Activated T-helper 17 cell treated with anti-CD3 and anti-CD28 coated beads, Interleukin-2, amount 50 U/mL, for 72 hours (primary cell): ENCODE results near the gene SCAMP1. TPM values are rescaled to one million over a fixed set of nuclear protein-coding genes. Genes with fewer than 3 reads are reported as not detected.
A peak's percentile ranks its signal among the peaks of the same experiment; 100 is the strongest.
"Not testable (repeated sequence)": the region's sequence is repeated elsewhere in the genome, so short reads cannot be mapped to it uniquely, and the experiment has no call there.

Source experiments
- ATAC-seq: fragments of 150-1000 bp; cut with Tn5 transposase; replicated peaks from 2 replicates; pipeline ENCODE4 v1.10.0; 2021; ENCODE audit warnings: mild to moderate bottlenecking, moderate library complexity
- H3K27ac Mint-ChIP-seq: one replicate; pipeline ENCODE4 v1.8.0; 2022; ENCODE audit warnings: mixed read lengths
- H3K27me3 Mint-ChIP-seq: one replicate; pipeline ENCODE4 v1.8.0; 2022; ENCODE audit warnings: mixed read lengths
- H3K36me3 Mint-ChIP-seq: one replicate; pipeline ENCODE4 v1.8.0; 2022; ENCODE audit warnings: low read depth, mild to moderate bottlenecking, mixed read lengths
- H3K4me1 Mint-ChIP-seq: one replicate; pipeline ENCODE4 v1.8.0; 2022; ENCODE audit warnings: mixed read lengths
- H3K4me3 Mint-ChIP-seq: one replicate; pipeline ENCODE4 v1.8.0; 2022; ENCODE audit warnings: mild to moderate bottlenecking, mixed read lengths
- H3K9me3 Mint-ChIP-seq: one replicate; pipeline ENCODE4 v1.8.0; 2022; ENCODE audit warnings: mixed read lengths
- total RNA-seq, 2 donors: library from RNA; stranded (reverse); gene quantifications; one replicate each; pipeline ENCODE4 v1.2.3, GENCODE V29; 2022

Gene SCAMP1
- total RNA-seq, 2 donors from 2014 or later, result 10.6 to 20.8 TPM

GRCh38 chr5:78377718-78378105, 17.3 kb downstream of the SCAMP1 start:
- Mint-ChIP-seq H3K4me3 (no peak overlapping the region), H3K27ac (no peak overlapping the region), H3K9me3 (no peaks in the 10 kb centered on the region), H3K27me3 (no peaks in the 10 kb centered on the region), H3K4me1 (peaks cover 12% of the 10 kb centered on the region), H3K36me3 (no peaks in the 10 kb centered on the region)
- ATAC-seq, result no peak

DNA sequence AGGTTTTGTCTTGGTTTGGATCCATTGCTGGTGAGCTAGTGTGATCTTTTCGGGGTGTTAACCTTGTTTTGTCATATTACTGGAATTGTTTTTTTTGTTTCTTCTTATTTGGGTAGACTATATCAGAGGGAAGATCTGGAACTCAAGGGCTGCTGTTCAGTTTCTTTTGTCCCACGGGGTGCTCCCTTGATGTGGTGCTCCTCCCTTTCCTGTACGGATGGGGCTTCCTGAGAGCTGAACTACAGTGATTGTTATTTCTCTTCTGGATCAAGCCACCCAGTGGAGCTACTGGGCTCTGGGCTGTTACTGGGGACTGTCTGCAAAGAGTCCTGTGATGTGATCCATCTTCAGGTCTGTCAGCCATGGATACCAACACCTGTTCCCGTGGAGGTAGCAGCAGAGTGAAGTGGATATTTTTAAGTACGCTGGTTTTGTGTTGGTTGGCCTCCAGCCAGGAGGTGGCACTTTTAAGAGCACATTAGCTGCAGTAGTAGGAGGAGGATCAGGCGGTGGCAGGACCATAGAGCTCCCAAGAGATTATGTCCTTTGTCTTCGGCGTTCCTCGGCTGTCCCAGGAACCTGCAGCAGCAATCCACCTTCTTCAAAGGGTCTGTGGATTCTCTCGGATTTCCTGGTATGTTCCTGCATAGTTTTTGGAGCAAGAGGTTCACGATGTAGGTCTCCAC, 27.2 kb downstream of the SCAMP1 start:
- H3K4me3 Mint-ChIP-seq, result no peak overlapping the region
- H3K9me3 Mint-ChIP-seq, result peaks cover 22% of the 10 kb centered on the region
- peaks cover 29% of the 10 kb centered on the region for H3K36me3 Mint-ChIP-seq
- no peak overlapping the region for H3K27ac Mint-ChIP-seq
- no peak for ATAC-seq
- no peaks in the 10 kb centered on the region for H3K27me3 Mint-ChIP-seq
- H3K4me1 Mint-ChIP-seq, result peaks cover 9% of the 10 kb centered on the region

DNA sequence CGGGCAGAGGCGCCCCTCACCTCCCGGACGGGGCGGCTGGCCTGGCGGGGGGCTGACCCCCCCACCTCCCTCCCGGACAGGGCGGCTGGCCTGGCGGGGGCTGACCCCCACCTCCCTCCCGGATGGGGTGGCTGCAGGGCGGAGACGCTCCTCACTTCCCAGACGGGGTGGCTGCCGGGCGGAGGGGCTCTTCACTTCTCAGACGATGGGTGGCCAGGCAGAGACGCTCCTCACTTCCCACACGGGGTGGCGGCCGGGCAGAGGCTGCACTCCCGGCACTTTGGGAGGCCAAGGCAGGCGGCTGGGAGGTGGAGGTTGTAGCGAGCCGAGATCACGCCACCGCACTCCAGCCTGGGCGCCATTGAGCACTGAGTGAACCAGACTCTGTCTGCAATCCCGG, 30.9 kb downstream of the SCAMP1 start:
- H3K4me3 Mint-ChIP-seq, ATAC-seq, H3K27me3 Mint-ChIP-seq, H3K4me1 Mint-ChIP-seq, H3K27ac Mint-ChIP-seq: not testable (repeated sequence)
- Mint-ChIP-seq H3K9me3 (peaks cover 10% of the 10 kb centered on the region), H3K36me3 (peaks cover 22% of the 10 kb centered on the region)

DNA sequence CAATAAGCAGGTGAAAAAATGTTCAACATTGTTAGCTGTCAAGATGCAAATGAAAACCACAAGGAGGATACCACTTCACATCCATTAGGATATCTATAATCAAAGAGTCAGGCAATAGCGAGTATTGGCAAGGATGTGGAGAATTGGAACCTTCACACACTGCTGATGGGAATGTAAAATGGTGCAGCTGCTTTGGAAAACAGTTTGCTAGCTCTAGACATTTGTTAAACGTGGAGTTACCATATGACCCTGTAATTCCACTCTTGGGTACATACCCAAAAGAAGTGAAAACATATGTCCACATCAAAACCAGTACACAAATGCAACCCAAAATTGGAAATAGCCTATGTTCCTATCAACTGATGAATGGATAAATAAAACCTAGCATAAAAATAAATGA, 37.4 kb downstream of the SCAMP1 start:
- Mint-ChIP-seq H3K4me1 (peaks cover 22% of the 10 kb centered on the region), H3K27ac (no peak overlapping the region), H3K36me3 (no peaks in the 10 kb centered on the region), H3K9me3 (peaks cover 4% of the 10 kb centered on the region), H3K27me3 (no peaks in the 10 kb centered on the region), H3K4me3 (no peak overlapping the region)
- no peak for ATAC-seq

GRCh38 chr5:78399116-78399515, 38.7 kb downstream of the SCAMP1 start:
- H3K4me1 Mint-ChIP-seq, result peaks cover 22% of the 10 kb centered on the region
- H3K27ac Mint-ChIP-seq, result no peak overlapping the region
- H3K27me3 Mint-ChIP-seq, result no peaks in the 10 kb centered on the region
- no peaks in the 10 kb centered on the region for H3K36me3 Mint-ChIP-seq
- peaks cover 4% of the 10 kb centered on the region for H3K9me3 Mint-ChIP-seq
- ATAC-seq, result no peak
- H3K4me3 Mint-ChIP-seq, result no peak overlapping the region

DNA sequence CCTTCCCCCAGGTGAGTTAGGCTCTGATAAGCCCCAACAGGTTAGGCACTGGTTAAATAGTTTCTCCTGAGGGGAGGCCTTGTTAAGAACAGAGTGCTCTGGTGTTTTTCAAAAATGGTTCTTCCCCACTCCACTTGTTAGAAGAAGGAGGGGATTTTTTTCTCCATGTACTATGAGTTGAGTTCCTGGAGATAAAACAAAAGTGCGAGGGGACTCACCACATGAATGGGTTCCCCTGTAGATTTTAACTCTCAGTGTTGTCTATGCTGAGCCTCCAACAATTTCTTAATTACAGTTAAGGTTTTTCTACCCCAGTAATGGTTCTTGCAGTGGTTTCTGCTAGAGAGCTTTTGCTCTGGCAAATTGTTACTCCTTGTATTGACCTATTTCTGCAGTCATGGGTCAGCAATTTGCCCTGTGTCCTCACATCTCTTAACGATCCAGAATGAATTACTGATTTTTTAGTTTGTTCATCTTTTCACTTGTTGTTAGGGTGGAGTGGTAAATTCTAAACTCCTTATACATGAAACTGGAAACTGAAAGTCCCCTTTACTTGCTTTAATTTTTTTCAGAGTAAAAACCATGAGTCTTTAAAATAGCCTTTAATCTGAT, 44.4 kb downstream of the SCAMP1 start:
- peak; percentile 19 for ATAC-seq
- H3K27ac Mint-ChIP-seq, result no peak overlapping the region
- peaks cover 8% of the 10 kb centered on the region for H3K36me3 Mint-ChIP-seq
- H3K4me3 Mint-ChIP-seq, result peak overlapping the region; percentile 48
- H3K9me3 Mint-ChIP-seq, result peaks cover 4% of the 10 kb centered on the region
- H3K4me1 Mint-ChIP-seq, result peaks cover 50% of the 10 kb centered on the region
- H3K27me3 Mint-ChIP-seq, result no peaks in the 10 kb centered on the region

- Mint-ChIP-seq H3K4me1 (peaks cover 39% of the 10 kb centered on the region), H3K27ac (peak overlapping the region; percentile 73), H3K9me3 (no peaks in the 10 kb centered on the region), H3K4me3 (peak overlapping the region; percentile 48), H3K27me3 (no peaks in the 10 kb centered on the region), H3K36me3 (peaks cover 8% of the 10 kb centered on the region)
- ATAC-seq, result peak; percentile 92
These were observed 45.7 kb downstream of the SCAMP1 start for GRCh38 chr5:78405829-78406750.

DNA sequence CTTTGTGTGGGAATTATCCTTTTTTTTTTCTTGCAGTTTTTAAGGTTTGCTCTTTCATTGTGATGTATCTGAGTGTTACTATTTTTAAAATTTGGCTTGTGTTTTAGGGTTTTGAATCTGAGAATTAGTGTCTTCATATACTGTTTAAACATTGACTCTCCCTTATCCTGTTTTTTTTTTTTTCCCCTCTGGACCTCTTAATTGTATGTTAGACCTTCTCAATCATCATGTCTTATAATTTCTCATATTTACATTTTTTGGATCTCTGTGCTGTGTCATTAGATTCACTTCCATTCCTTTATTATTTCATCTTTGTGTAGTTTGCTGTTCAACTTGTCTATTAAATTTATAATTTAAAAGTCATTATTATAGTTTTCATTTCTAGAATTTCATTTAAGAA, 47.0 kb downstream of the SCAMP1 start:
- Mint-ChIP-seq H3K36me3 (peaks cover 8% of the 10 kb centered on the region), H3K4me1 (peaks cover 37% of the 10 kb centered on the region), H3K9me3 (no peaks in the 10 kb centered on the region), H3K4me3 (no peak overlapping the region), H3K27ac (no peak overlapping the region), H3K27me3 (no peaks in the 10 kb centered on the region)
- no peak for ATAC-seq

GRCh38 chr5:78411586-78411985, 51.2 kb downstream of the SCAMP1 start:
- Mint-ChIP-seq H3K9me3 (no peaks in the 10 kb centered on the region), H3K27me3 (no peaks in the 10 kb centered on the region), H3K4me3 (no peak overlapping the region), H3K4me1 (peaks cover 16% of the 10 kb centered on the region), H3K36me3 (peaks cover 29% of the 10 kb centered on the region), H3K27ac (no peak overlapping the region)
- ATAC-seq, result no peak

DNA sequence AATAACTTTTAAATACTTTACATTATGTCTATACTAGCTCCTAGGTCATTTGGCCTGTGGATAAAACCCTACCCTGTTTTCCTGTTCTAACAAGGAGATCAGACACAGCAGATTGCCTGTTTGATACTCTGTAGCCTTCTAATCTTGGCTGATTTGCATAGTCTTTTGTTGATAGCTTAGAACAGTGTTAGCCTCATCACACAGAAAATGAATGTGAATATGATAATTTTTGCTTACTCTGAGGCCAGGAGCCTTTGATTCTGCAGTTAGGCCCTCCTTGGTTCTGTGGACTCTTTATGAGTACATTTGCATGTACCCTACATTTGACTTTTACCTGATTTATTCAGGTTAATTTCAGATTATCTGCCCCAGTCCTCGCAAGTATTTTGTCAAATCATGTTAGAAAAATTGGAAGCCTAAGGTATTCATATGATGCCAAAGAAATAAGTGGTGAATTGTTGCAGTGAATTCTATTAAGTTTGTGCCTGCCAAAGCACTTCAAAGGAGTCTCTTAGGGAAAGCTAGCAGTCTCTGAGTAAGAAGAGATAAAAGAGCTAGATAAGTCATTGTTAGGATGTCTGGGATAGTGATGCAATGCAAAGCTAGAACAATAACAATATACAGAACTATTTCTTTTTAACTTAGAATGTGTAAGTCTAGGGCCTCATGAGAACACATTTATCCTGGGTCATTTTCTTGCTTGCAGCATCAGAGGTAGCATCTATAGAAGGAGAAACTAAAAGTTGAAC, 56.4 kb downstream of the SCAMP1 start:
- Mint-ChIP-seq H3K36me3 (peaks cover 68% of the 10 kb centered on the region), H3K4me3 (no peak overlapping the region), H3K27ac (no peak overlapping the region), H3K9me3 (no peaks in the 10 kb centered on the region), H3K4me1 (peaks cover 5% of the 10 kb centered on the region), H3K27me3 (no peaks in the 10 kb centered on the region)
- ATAC-seq, result no peak

DNA sequence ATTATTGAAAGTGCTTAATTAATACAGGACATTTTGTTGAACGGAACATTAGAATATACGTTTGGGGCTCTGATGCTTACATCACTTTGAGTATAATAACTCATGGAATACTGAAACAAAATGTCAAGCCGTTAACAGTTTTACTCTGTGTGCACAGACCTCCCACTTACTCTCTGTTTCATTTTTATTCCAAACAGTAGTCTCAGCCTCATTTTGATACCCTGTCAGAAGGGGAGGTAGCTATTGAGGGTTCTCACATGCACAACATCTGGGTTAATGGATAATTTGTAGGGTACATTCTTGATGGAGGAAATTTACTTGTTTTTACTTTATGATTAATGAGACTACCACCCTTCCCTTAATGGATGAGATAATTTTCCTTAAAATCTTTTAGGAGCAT, 59.0 kb downstream of the SCAMP1 start:
- Mint-ChIP-seq H3K9me3 (no peaks in the 10 kb centered on the region), H3K4me1 (no peaks in the 10 kb centered on the region), H3K4me3 (no peak overlapping the region), H3K27ac (no peak overlapping the region), H3K27me3 (no peaks in the 10 kb centered on the region), H3K36me3 (peaks cover 76% of the 10 kb centered on the region)
- peak; percentile 59 for ATAC-seq

- no peaks in the 10 kb centered on the region for H3K9me3 Mint-ChIP-seq
- H3K36me3 Mint-ChIP-seq, result peaks cover 71% of the 10 kb centered on the region
- no peak for ATAC-seq
- H3K27me3 Mint-ChIP-seq, result no peaks in the 10 kb centered on the region
- no peak overlapping the region for H3K27ac Mint-ChIP-seq
- H3K4me3 Mint-ChIP-seq, result no peak overlapping the region
- no peaks in the 10 kb centered on the region for H3K4me1 Mint-ChIP-seq
These were observed 60.1 kb downstream of the SCAMP1 start for GRCh38 chr5:78420548-78420947.

DNA sequence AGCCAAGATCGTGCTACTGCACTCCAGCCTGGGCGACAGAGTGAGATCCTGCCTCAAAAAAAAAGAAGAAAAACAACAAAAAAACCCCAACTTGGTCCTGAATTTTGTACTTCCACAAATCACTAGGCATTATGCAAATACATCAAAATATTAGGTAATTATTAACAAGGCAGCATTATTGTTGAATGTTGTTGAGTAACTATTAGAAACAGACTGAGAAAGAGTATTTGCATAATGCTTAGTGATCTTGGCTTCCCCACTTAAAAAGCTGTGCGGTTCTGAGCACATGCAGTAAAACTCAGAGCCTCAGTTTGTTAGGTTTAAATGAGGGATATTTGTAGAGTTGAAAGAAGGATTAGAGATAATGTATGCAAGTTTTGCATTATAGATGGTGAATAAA, 64.2 kb downstream of the SCAMP1 start:
- Mint-ChIP-seq H3K36me3 (peaks cover 49% of the 10 kb centered on the region), H3K4me3 (no peak overlapping the region), H3K27me3 (no peaks in the 10 kb centered on the region), H3K4me1 (peaks cover 6% of the 10 kb centered on the region), H3K9me3 (peaks cover 6% of the 10 kb centered on the region), H3K27ac (no peak overlapping the region)
- ATAC-seq, result no peak

DNA sequence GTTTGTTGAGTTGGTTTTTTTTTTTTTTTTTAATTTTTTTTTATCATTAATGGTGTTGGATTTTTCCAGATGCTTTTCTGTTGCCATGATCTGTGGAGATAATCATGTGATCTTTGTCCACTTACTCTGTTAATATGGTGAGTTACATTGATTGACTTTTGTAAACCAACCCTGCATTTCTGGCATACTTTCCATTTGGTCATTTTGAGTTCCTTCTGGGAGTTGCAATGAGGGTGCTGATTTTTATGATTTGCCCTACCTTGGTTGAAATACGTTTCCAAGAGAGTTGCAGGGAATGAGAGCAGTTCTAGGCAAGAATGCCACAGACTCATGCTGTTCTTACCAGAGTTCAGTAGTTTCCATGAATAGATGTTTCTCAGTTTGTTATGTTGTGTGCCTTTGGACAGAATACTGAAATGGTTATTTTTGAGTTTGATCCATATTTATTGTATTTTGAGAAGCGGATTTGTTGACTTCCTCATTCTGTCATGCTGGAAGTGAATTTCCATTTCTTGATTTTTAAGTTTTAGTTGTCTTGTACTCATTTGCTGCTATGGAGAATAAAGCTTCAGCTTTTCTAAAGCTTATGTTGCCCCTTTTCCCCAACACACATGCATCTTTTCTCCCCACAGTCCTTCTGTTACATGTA, 69.0 kb downstream of the SCAMP1 start:
- Mint-ChIP-seq H3K27ac (no peak overlapping the region), H3K4me1 (peaks cover 6% of the 10 kb centered on the region), H3K4me3 (no peak overlapping the region), H3K9me3 (peaks cover 6% of the 10 kb centered on the region), H3K36me3 (peaks cover 60% of the 10 kb centered on the region), H3K27me3 (no peaks in the 10 kb centered on the region)
- ATAC-seq, result no peak
